ENCODE measurements around the gene TP53INP2. TPM values are rescaled to one million over a fixed set of nuclear protein-coding genes. Genes with fewer than 3 reads are reported as not detected.

TP53INP2 gene
- total RNA-seq, 1 experiment from 2014 or later: 1.8 TPM

GRCh38 chr20:34691838-34692237 lies 12.3 kb upstream of the TP53INP2 start:
- no peaks in the 10 kb centered on the region for H3K9me3 Mint-ChIP-seq (ENCODE audit: unreplicated experiment)
- no TSS peak for BruUV-seq (replicated peaks)
- H3K4me3 Mint-ChIP-seq (ENCODE audit: unreplicated experiment): no peak overlapping the region
- no peak overlapping the region for H3K27ac Mint-ChIP-seq (ENCODE audit: low read depth, unreplicated experiment)
- no peaks in the 10 kb centered on the region for H3K27me3 Mint-ChIP-seq (ENCODE audit: insufficient read depth, unreplicated experiment)
- no peak for TF ChIP-seq CTCF (IDR thresholded peaks at IDR 0.05; ENCODE audit: unreplicated experiment)
- no peaks in the 10 kb centered on the region for H3K36me3 Mint-ChIP-seq (ENCODE audit: insufficient read depth, unreplicated experiment)
- CTCF ChIA-PET: interaction anchor here (0.6 to 0.7 kb wide), 2 partner anchors 52 to 123 kb away, joined by 3 to 4 read pairs; no protein-coding TSS in a partner anchor
- POLR2A ChIA-PET: interaction anchor here (1.5 to 1.7 kb wide), 2 partner anchors 11 to 14 kb away, joined by 4 to 7 read pairs; partner anchors contain the start of gene PIGU
- no peaks in the 10 kb centered on the region for H3K4me1 Mint-ChIP-seq (ENCODE audit: insufficient read depth, unreplicated experiment)
- intact Hi-C loops (cut with micrococcal nuclease): no loop called here
- DNase-seq (ENCODE audit: unreplicated experiment): no peak

- Mint-ChIP-seq H3K27me3 (ENCODE audit: insufficient read depth, unreplicated experiment) (no peaks in the 10 kb centered on the region), H3K9me3 (ENCODE audit: unreplicated experiment) (no peaks in the 10 kb centered on the region), H3K36me3 (ENCODE audit: insufficient read depth, unreplicated experiment) (no peaks in the 10 kb centered on the region), H3K4me1 (ENCODE audit: insufficient read depth, unreplicated experiment) (no peaks in the 10 kb centered on the region), H3K27ac (ENCODE audit: low read depth, unreplicated experiment) (no peak overlapping the region), H3K4me3 (ENCODE audit: unreplicated experiment) (no peak overlapping the region)
- POLR2A ChIA-PET: interaction anchor here (1.5 kb wide), 1 partner anchor 16 kb away, joined by 7 read pairs; the partner anchor contains the start of gene PIGU
- DNase-seq (ENCODE audit: unreplicated experiment): no peak
- no TSS peak for BruUV-seq (replicated peaks)
- CTCF ChIA-PET: interaction anchor here (0.6 to 0.9 kb wide), 4 partner anchors 22 to 410 kb away, joined by 3 to 4 read pairs (median 3); no protein-coding TSS in a partner anchor
- TF ChIP-seq CTCF (IDR thresholded peaks at IDR 0.05; ENCODE audit: unreplicated experiment): no peak
- intact Hi-C loops (cut with micrococcal nuclease): no loop called here
Observed at GRCh38 chr20:34693414-34693813, 10.7 kb upstream of the TP53INP2 start.

GRCh38 chr20:34701405-34702085 lies 2.6 kb upstream of the TP53INP2 start:
- Mint-ChIP-seq H3K4me3 (ENCODE audit: unreplicated experiment) (no peak overlapping the region), H3K4me1 (ENCODE audit: insufficient read depth, unreplicated experiment) (peaks cover 8% of the 10 kb centered on the region), H3K9me3 (ENCODE audit: unreplicated experiment) (no peaks in the 10 kb centered on the region), H3K36me3 (ENCODE audit: insufficient read depth, unreplicated experiment) (no peaks in the 10 kb centered on the region), H3K27me3 (ENCODE audit: insufficient read depth, unreplicated experiment) (no peaks in the 10 kb centered on the region), H3K27ac (ENCODE audit: low read depth, unreplicated experiment) (no peak overlapping the region)
- TF ChIP-seq CTCF (IDR thresholded peaks at IDR 0.05; ENCODE audit: unreplicated experiment): no peak
- POLR2A ChIA-PET: interaction anchor here (6.1 kb wide), 1 partner anchor 25 kb away, joined by 44 read pairs; the partner anchor contains the start of gene PIGU
- no peak for DNase-seq (ENCODE audit: unreplicated experiment)
- intact Hi-C loops (cut with micrococcal nuclease): no loop called here
- CTCF ChIA-PET: interaction anchor here (0.6 to 3.1 kb wide), 4 partner anchors 55 to 787 kb away, joined by 3 to 27 read pairs (median 4); no protein-coding TSS in a partner anchor
- BruUV-seq (replicated peaks): no TSS peak

- no peak overlapping the region for H3K27ac Mint-ChIP-seq (ENCODE audit: low read depth, unreplicated experiment)
- TF ChIP-seq CTCF (IDR thresholded peaks at IDR 0.05; ENCODE audit: unreplicated experiment): no peak
- H3K4me1 Mint-ChIP-seq (ENCODE audit: insufficient read depth, unreplicated experiment): peaks cover 8% of the 10 kb centered on the region
- BruUV-seq (replicated peaks): no TSS peak
- no peaks in the 10 kb centered on the region for H3K36me3 Mint-ChIP-seq (ENCODE audit: insufficient read depth, unreplicated experiment)
- intact Hi-C loops (cut with micrococcal nuclease): no loop called here
- no peak for DNase-seq (ENCODE audit: unreplicated experiment)
- POLR2A ChIA-PET: interaction anchor here (0.6 to 6.1 kb wide), 14 partner anchors 11 to 340 kb away, joined by 3 to 44 read pairs (median 4); partner anchors contain the start of genes DYNLRB1, ITCH and PIGU
- H3K4me3 Mint-ChIP-seq (ENCODE audit: unreplicated experiment): peak overlapping the region; percentile 95
- no peaks in the 10 kb centered on the region for H3K9me3 Mint-ChIP-seq (ENCODE audit: unreplicated experiment)
- no peaks in the 10 kb centered on the region for H3K27me3 Mint-ChIP-seq (ENCODE audit: insufficient read depth, unreplicated experiment)
- CTCF ChIA-PET: interaction anchor here (0.6 to 3.1 kb wide), 6 partner anchors 18 to 390 kb away, joined by 3 to 27 read pairs (median 7); no protein-coding TSS in a partner anchor
Observed at GRCh38 chr20:34703061-34703423, 1.1 kb upstream of the TP53INP2 start.
